Amygdala (tissue), 56 donors: ENCODE data around the gene C1GALT1.
"Not testable (repeated sequence)": the region's sequence is repeated elsewhere in the genome, so short reads cannot be mapped to it uniquely, and the experiment has no call there.

Experiments used
- DNase-seq, 56 donors: peaks; one replicate each; lab custom pipeline; 2025; lab: John Stamatoyannopoulos, UW

Gene C1GALT1

DNA sequence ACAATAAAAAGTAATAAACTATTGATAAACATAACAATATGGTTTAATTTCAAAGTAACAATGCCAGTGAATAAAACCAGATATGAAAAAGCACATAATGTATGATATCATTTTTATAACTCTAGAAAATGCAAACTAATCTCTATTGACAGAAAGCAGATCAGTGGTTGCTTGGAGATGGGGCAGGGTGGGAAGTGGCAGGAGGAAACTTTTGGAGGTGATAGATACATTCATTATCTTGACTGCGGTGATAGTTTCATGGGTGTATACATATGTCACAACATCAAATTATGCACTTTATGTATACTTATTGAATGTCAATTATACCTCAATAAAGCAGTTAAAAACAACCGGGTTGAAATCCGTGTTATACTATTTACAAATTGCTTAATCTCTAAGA, 16.0 kb upstream of the C1GALT1 start:
- no peak for DNase-seq

DNA sequence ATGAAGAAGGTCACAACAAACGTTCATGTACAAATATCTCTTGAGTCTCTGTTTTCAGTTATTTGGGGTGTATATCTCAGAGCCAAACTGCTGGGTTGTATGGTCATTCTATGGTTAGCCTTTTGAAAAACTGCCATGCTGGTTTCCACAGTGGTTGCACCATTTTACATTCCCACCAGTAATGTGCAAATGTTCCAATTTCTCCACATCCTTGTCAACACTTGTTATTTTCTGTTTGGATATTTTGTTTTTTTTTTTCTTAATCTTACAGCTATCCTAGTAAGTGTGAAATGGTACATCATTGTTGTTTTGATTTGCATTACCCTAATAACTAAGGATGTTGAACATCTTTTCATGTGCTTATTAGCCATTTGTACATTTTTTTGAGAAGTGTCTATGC, 13.0 kb upstream of the C1GALT1 start:
- DNase-seq: no peak

DNA sequence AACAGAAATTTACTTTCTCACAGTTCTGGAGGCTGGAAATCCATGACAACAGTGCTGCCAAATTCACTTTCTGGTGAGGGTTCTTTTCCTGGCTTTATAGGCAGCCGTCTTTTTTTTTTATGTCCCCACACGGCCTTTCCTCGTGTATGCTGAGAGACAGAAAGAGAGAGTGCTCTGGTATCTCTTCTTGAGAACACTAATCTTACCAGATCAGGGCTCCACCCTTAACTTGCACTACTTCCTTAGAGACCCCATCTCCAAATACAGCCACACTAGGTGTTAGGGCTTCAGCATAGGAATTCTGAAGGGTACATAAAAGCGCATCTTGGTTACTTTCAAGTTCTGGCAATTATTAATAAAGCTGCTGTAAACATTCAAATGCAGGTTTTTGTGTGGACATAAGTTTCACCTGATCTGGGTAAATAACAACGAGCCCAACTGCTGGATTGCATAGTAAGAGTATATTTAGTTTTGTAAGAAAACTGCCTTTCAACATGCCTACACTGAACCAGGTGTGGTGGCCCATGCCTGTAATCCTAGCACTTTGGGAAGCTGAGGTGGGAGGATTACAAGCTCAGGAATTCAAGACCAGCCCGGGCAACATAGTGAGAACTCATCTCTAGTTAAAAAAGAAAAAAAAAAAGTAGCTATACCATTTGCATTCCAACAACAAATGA, 8.2 kb upstream of the C1GALT1 start:
- no peak for DNase-seq

DNA sequence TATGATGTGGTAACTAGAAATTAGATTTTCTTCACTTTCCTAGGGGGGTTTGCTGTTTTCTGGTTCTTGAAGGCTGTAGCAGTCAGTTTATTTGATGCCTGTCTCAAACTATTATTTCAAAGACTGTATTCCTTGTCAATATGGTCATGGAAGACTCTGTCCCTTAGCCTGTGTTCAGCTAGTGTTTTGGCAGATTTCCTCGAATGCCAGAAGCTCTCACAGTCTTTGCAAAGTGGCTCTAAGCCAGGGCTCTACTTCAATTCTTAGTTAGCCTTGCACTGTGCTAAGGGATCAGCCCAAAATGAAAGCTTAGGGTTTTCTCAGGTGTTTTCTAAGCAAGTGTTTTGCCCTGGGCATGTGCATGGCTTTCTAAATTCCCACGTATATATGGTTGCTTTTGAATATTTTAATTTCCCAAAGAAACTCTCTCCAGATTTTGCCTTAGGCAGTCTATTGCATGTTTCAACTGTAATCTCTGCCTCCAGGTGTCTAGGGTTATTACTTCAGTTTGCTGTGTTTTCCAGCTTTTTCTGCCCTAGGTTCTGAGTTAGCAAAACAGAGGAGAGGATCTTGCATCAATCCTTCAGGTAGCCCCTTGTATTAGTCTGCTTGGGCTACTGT, 7.2 kb upstream of the C1GALT1 start:
- DNase-seq: no peak

DNA sequence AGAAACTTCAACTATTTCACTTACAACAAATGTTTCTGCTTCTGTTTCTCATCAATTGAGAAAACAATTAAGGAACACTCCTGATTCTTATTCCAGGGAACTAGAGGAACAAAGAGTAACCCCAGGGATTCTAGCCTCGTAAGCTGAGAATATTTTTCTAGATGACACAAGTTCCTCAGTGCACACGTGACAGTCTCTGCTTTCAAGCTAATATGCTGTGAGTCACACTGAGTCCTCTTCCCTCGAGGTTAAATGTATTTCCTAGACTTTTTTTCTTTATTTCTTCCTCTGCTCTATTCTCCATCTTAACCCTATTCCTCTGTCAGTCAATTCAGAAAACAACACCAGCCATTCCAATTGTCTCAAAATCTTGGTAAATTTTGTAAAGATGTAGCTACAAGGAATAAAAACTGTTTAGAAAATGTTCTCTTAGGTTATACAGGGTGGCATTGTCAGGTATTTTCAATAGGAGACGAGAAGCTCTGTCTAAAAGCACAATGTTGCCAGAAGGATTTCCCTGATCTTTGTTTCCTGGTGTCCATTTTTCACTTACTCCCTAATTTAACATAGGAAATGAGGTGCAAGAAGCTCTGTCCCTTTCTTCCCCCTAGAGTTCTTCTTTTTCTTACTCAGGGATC, 5.8 kb upstream of the C1GALT1 start:
- DNase-seq: no peak

DNA sequence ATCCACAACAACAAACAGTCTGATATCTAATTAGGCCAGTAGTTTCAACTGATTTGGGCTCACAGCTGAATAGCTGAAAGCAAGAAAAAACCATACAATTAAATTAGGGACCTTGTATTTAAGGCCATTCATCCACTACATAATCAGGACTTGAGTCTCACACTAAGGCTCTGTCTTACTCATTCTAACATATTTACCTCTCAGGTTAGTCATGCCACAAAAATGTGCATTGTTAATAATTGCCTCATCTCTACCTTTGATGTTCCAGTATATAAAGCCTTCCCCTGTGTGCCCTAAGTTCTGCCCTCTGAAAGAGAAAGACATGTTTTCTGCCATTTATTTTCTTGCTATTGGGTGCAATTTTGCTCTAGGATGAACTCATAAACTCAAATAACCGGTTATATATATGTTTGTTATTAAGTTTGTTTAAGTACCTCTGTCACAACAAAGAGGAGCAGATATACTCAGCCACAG, 5.3 kb upstream of the C1GALT1 start:
- no peak for DNase-seq

DNA sequence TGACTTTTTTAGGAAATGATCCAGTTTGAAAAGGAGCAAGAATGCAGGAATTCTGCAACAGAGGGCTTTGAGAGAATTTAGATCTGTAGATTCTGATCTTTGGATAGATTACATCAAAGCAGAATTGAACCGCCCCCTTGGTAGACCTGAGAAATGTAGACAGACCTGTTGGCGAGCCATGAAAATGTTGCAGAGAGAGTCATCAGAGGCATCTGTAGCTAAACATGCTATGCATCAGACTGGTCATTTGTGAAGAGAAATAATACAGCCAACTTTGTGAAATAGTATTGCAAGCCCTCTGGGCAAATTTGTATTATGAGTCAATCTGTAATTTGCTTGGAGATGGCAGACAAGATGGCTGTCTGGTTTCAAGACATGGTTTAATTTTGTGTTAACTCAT, 4.3 kb upstream of the C1GALT1 start:
- DNase-seq: no peak

DNA sequence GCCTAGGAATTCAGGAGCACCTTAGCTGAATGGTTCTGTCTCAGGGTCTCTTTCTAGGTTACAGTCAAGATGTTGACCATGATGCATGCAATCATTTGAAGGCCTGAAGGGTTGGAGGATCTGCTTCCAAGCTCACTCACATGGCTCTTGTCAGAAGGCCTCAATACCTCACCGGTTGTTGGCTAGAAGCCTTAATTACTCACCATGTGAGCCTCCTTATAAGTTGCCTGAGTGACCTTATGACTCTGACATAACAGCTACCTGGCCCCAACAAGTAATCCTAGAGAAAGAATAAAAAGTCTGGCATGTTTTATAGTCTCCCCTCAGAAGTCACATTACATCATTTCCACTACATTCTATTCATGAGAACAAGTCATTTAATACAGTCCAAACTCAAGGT, 3.4 kb upstream of the C1GALT1 start:
- no peak for DNase-seq

DNA sequence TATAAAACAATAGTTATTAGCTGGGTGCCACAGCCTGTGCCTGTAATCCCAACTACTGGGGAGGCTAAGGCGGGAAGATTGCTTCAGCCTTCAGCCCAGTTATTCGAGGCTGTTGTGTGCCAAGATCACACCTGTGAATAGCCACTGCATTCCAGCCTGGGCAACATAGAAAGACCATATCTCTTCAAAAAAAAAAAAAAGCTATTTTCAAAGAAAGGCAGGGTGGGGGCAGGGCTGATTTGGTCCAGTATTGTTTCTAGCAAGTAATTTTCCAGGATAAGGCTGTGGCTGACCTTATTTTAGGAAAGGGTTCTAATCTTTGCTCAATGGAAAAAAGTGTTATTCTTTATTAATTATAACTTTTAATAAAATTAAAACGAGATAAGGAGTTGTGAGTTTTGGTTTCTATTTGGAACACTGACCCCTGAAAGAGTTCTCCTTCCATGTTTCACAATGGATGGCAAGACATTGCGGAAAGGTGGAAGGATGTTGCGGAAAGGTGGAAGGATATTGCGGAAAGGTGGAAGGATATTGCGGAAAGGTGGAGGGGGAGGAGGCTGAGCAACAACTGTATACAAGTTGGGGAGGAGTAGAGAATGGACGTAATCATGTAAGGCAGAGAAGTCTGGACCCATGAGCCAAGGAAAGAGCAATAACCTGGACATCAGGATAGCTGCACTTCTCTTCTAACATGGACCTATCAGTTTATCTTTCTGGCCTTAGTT, 1.5 kb upstream of the C1GALT1 start:
- DNase-seq: no peak

DNA sequence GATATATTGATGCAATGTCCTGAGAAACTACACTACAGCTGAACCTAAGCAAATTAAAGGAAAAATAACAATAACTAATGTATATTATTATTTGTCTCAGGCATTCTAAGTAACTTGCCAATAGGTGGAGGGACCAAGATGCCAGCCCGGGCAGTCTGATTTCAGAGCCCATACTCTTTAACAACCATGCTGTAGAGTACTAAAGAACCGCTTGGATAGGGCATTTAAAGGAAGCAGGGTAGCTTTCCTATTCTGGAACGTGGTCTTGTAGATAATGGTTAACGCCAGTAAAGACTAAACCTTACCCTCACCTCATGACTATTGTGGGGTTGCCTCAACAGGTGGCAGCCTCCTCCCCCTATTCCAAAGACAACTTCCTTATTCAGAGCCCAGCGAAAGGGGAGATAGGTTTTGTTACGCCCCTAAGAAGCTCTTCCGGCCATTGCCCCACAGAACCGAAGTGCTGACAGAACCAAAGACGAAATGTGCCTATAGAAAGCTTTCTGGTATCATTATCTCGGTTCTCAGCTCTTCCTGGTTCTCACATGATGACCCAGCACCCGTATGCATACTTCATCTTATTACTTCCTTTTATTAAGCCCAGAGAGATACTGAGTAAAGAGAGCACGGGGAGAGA, 707 bp upstream of the C1GALT1 start:
- DNase-seq: peak in 19 of 56 donors; percentile 2 to 68 (median 22)

DNA sequence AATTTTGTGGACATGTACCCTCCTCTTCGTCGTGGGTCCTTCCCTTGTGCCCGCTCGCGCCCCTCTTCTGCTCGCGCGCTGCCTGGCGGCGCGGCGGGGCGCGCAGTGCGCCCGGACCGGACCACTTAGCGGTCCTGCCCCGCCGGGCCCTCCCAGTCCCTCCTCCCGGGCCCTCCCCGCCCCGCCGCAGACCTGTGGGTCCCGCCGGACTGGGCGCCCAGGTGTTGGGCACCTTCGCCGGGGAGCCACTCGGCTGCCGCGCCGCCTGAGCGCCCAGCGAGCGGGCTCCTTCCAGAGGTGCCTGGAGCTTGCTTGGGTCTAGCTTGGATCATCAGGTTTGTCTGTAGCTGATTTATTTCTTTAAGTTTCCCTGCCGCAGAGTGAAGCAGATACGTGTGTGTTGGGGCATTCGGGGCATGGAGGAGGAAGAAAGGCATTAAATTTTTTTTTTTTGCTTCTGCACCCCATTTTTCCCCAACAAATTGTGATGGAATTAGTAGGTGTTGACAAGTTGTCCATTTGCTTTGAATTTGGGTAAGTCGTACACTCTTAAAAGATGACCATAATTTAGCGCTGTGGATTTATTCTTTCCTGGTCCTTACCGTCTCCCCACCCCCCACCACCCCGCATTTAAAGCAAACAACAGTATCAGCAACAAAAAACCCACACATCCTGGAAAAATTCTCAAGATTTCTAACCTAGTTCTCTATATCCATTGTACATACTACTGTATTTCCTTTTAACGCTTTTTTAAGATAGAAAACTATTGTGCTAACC, 905 bp downstream of the C1GALT1 start:
- peak in 25 of 56 donors; percentile 11 to 72 (median 56) for DNase-seq

DNA sequence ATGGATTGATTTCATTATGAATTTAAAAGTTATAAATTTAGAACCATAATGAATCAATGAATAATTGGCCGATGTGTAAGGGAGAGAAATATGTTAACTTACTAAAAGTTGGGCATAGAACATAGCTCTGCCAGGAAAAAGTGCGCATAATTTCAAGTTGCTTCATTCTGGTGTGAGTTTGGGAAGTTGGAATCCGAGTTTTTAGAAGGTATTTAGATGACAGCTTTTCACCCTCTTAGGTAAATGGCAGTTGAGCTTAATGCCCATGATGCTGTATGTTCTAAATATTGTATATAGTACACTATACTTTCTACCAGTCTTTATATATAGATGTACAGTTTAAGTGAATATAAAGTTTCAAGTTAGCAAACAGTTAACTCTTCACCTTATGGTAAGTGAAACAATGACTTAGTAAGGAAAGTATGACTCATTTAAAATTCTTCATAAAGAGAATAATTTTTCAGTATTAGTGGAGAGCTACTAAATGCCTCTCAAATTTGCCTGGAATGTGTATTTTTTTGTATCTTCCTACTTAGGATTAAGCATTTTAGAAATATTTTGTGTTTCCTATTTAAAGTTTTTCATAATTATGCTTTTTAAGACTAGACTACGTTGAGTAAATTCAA, 1.6 kb downstream of the C1GALT1 start:
- DNase-seq: no peak

DNA sequence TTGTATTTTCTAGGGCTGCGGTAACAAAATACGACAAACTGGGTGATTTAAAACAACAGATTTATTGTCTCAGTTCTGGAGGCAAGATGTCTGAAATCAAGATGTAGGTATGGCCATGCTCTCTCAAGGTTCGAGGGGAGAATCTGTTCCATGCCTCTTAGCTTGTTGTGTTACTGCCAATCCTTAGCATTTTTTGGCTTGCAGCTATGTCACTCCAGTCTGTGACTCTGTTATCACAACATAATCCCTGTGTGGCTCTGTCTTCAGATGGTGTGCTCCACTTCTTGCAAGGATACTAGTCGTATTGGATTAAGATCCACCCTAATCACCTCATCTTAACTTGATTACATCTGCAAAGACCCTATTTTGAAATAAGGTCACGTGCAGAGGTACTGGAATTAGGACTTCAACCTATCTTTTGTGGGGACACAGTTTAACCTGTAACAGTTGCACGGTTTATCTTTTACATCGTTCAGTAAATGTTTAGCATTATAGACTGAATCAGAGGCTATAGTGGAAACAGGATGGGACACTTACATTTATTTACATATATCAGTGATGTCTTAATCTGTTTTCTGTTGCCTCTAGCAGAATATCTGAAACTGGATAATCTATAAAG, 3.1 kb downstream of the C1GALT1 start:
- no peak for DNase-seq

DNA sequence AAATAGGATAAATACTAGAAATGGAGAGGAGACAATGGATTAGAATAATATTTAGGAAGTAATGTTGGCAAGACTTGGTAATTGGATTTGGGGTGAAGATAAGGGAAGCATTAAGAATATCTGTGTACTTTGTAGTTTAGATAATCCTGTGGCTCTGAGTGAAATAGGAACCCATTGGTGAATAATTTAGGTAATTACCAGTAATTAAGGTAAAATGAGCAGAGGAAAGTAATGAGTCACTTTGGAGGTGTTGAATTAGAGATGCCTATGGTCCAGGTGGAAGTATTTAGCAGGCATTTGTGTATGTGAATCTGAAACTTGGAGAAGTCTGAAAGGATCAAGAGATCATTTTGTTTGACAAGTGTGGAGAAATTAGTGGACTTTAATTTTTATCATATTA, 5.7 kb downstream of the C1GALT1 start:
- DNase-seq: no peak

DNA sequence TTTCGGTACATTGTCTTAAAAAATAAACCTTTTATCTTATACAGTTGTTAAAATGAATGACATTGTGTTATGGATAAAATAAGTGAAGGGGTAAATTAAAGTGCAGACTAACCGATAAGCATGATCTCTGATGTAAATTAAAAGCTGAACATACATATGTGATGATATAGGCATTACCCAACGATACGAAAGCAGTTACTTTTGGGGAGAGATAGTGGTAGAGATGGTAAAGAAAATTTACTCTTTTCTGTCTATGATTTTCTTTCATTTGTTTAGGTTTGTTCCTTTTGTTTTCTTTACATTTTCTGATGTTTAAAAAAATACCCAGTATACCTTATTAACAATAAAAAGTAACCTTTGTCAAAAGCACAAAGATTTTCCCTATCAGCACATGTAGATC, 6.4 kb downstream of the C1GALT1 start:
- DNase-seq: no peak

DNA sequence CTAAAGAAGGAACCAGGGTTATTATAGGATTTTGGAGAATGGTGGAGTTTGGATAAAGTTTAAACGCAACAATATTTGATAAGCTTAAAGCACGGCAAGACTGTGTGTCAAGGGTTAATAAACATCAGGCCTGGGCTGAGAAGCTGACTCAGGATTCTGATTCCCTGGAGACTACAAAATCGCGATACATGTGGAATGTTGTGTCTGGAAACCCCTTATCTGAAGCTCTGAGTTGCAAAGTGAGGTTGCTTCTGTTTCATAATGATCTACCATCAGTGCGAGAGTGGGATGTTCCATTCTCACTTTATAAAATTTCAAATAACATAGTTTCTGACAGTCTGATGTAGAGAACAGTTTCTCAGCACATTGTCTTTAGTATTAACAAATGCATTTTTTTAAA, 7.8 kb downstream of the C1GALT1 start:
- no peak for DNase-seq

DNA sequence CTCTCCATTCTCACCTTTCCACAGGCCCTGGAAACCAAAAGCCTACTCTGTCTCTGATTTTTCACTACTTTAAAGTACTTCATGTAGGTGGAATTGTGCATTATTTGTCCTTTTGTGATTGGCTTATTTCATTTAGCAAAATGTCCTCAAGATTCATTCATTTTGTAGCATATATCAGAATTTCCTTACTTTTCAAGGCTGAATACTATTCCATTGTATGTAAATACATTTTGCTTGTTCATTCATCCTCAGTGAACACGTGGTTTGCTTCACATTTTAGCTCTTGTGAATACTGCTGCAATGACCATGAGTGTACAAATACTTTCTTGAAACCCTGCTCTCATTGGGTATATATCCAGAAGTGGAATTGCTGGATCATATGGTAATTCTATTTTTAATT, 8.8 kb downstream of the C1GALT1 start:
- no peak for DNase-seq

DNA sequence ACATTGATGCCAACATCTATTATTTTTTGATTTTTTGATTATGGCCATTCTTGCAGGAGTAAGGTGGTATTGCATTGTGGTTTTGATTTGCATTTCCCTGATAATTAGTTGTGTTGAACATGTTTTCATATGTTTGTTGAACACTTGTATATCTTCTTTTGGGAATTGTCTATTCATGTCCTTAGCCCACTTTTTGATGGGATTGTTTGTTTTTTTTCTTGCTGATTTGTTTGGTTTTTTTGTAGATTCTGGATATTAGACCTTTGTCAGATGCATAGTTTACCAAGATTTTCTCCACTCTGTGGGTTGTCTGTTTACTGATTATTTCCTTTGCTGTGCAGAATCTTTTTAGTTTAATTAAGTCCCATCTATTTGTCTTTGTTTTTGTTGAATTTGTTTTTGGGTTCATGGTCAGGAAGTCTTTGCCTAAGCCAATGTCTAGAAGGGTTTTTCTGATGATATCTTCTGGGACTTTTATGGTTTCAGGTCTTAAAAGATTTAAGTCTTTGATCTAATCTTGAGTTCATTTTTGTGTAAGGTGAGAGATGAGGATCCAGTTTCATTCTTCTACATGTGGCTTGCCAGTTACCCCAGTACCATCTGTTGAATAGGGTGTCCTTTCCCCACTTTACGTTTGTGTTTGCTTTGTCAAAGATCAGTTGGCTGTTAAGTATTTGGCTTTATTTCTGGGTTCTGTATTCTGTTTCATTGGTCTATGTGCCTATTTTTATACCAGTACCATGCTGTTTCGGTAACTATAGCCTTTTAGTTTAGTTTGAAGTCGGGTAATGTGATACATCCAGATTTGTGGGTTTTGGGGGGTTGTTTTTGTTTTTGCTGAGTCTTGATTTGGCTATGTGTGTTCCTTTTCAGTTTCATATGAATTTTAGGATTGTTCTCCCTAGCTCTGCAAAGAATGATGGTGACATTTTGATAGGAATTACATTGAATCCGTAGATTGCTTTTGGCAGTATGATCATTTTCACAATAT, 10.7 kb downstream of the C1GALT1 start:
- not testable (repeated sequence) for DNase-seq
